HEK293 (cell line): ENCODE measurements around the gene EXD3.

Experiments
- CTCF ChIA-PET: fragments of 350-600 bp; formaldehyde crosslinking; extraction: SDS; loops from one replicate; lab custom pipeline; 2021; ENCODE audit warnings: antibody characterized with exemption; lab: Yijun Ruan, JAX
- POLR2A ChIA-PET: fragments of 300-600 bp; formaldehyde crosslinking; extraction: SDS; loops from one replicate; lab custom pipeline; 2020; ENCODE audit warnings: antibody characterized with exemption, inconsistent platforms; lab: Yijun Ruan, JAX
- H3K27ac ChIP-seq: fragments of 200-500 bp; sonication (Bioruptor generic); 2 replicates; pipeline ENCODE4 v1.5.1; 2014; ENCODE audit warnings: low read depth, low read length, control low read depth, inconsistent platforms; ENCODE audit errors: extremely low read depth
- H3K36me3 ChIP-seq, 2 experiments: fragments of 200-500 bp in 1 of 2; sonication (Bioruptor generic) in 1 of 2; 1 replicate in 1 of 2; 2 replicates in 1 of 2; pipeline ENCODE4 v1.5.1; 2014 to 2017; ENCODE audit warnings: inconsistent platforms in 2 of 2, low read length in 2 of 2; ENCODE audit not compliant: control insufficient read depth in 2 of 2, insufficient read depth in 1 of 2
- H3K4me1 ChIP-seq: fragments of 200-500 bp; sonication (Bioruptor generic); 2 replicates; pipeline ENCODE4 v1.5.1; 2014; ENCODE audit warnings: mild to moderate bottlenecking, low read length, inconsistent platforms; ENCODE audit not compliant: control insufficient read depth, insufficient read depth
- H3K4me3 ChIP-seq: 2 replicates; pipeline ENCODE4 v1.5.1; 2011; ENCODE audit warnings: low read depth, mild to moderate bottlenecking, control low read depth, low read length, moderate library complexity
- H3K9me3 ChIP-seq: fragments of 200-500 bp; sonication (Bioruptor generic); 2 replicates; pipeline ENCODE4 v1.5.1; 2014; ENCODE audit warnings: low read depth, low read length, inconsistent platforms; ENCODE audit not compliant: control insufficient read depth, insufficient read depth
- BCL11A ChIP-seq: fragments of 450-650 bp; formaldehyde crosslinking; IDR thresholded peaks from 2 replicates; pipeline ENCODE4 v1.5.1; 2016; ENCODE audit warnings: low read depth, missing biosample characterization, missing genetic modification characterization
- EGR2 ChIP-seq: fragments of 450-650 bp; formaldehyde crosslinking; IDR thresholded peaks from 2 replicates; pipeline ENCODE4 v1.5.1; 2016; ENCODE audit warnings: low read depth, missing biosample characterization, missing genetic modification characterization
- MYNN ChIP-seq: fragments of 450-650 bp; formaldehyde crosslinking; IDR thresholded peaks from 2 replicates; pipeline ENCODE4 v1.5.1; 2016; ENCODE audit warnings: missing biosample characterization, missing genetic modification characterization, borderline replicate concordance
- MZF1 ChIP-seq: fragments of 450-650 bp; formaldehyde crosslinking; IDR thresholded peaks from 2 replicates; pipeline ENCODE4 v1.5.1; 2017; ENCODE audit warnings: missing biosample characterization, missing genetic modification characterization, borderline replicate concordance
- SCRT1 ChIP-seq: fragments of 450-650 bp; formaldehyde crosslinking; IDR thresholded peaks from 2 replicates; pipeline ENCODE4 v1.5.1; 2016; ENCODE audit warnings: missing biosample characterization, missing genetic modification characterization, borderline replicate concordance
- ZBTB7A ChIP-seq: fragments of 450-650 bp; formaldehyde crosslinking; IDR thresholded peaks from 2 replicates; pipeline ENCODE4 v1.5.1; 2016; ENCODE audit warnings: low read depth, missing biosample characterization, missing genetic modification characterization
- ZNF140 ChIP-seq: fragments of 450-650 bp; formaldehyde crosslinking; IDR thresholded peaks from 2 replicates; pipeline ENCODE4 v1.5.1; 2016; ENCODE audit warnings: missing biosample characterization, missing genetic modification characterization
- ZNF184 ChIP-seq: fragments of 450-650 bp; IDR thresholded peaks from 2 replicates; pipeline ENCODE4 v1.5.1; 2018; ENCODE audit warnings: missing biosample characterization, mild to moderate bottlenecking, missing genetic modification characterization
- ZNF302 ChIP-seq: fragments of 450-650 bp; formaldehyde crosslinking; IDR thresholded peaks from 2 replicates; pipeline ENCODE4 v1.5.1; 2016; ENCODE audit warnings: missing biosample characterization, missing genetic modification characterization, low read depth
- ZNF426 ChIP-seq: fragments of 450-650 bp; formaldehyde crosslinking; IDR thresholded peaks from 2 replicates; pipeline ENCODE4 v1.5.1; 2017; ENCODE audit warnings: missing biosample characterization, missing genetic modification characterization, mild to moderate bottlenecking, inconsistent platforms, moderate library complexity
- ZNF561 ChIP-seq: fragments of 450-650 bp; IDR thresholded peaks from 2 replicates; pipeline ENCODE4 v1.5.1; 2018; ENCODE audit warnings: missing biosample characterization, missing genetic modification characterization, borderline replicate concordance
- ZNF596 ChIP-seq: fragments of 450-650 bp; IDR thresholded peaks from 2 replicates; pipeline ENCODE4 v1.5.0; 2018; ENCODE audit warnings: missing biosample characterization, mild to moderate bottlenecking, missing genetic modification characterization, moderate library complexity
- ZNF600 ChIP-seq: fragments of 450-650 bp; formaldehyde crosslinking; IDR thresholded peaks from 2 replicates; pipeline ENCODE4 v1.5.1; 2016; ENCODE audit warnings: missing biosample characterization, missing genetic modification characterization
- ZNF629 ChIP-seq: fragments of 450-650 bp; formaldehyde crosslinking; IDR thresholded peaks from 2 replicates; pipeline ENCODE4 v1.5.1; 2017; ENCODE audit warnings: missing biosample characterization, missing genetic modification characterization
- ZNF660 ChIP-seq: fragments of 450-650 bp; IDR thresholded peaks from 2 replicates; pipeline ENCODE4 v1.5.1; 2018; ENCODE audit warnings: missing biosample characterization, mild to moderate bottlenecking, missing genetic modification characterization
- ZNF707 ChIP-seq: fragments of 450-650 bp; formaldehyde crosslinking; IDR thresholded peaks from 2 replicates; pipeline ENCODE4 v1.5.1; 2016; ENCODE audit warnings: missing biosample characterization, missing genetic modification characterization
- ZNF747 ChIP-seq: fragments of 450-650 bp; formaldehyde crosslinking; IDR thresholded peaks from 2 replicates; pipeline ENCODE4 v1.5.1; 2016; ENCODE audit warnings: missing biosample characterization, missing genetic modification characterization
- ZNF785 ChIP-seq: fragments of 450-650 bp; formaldehyde crosslinking; IDR thresholded peaks from 2 replicates; pipeline ENCODE4 v1.5.1; 2016; ENCODE audit warnings: missing biosample characterization, missing genetic modification characterization
- ZNF792 ChIP-seq: fragments of 450-650 bp; formaldehyde crosslinking; IDR thresholded peaks from 2 replicates; pipeline ENCODE4 v1.5.1; 2016; ENCODE audit warnings: missing biosample characterization, missing genetic modification characterization
- TF ChIP-seq, protein P1 (sequence below): fragments of 450-650 bp; formaldehyde crosslinking; IDR thresholded peaks from 2 replicates; pipeline ENCODE4 v1.5.1; 2017; ENCODE audit warnings: missing biosample characterization, missing genetic modification characterization
- TF ChIP-seq, protein P2 (sequence below): fragments of 450-650 bp; formaldehyde crosslinking; IDR thresholded peaks from 2 replicates; pipeline ENCODE4 v1.5.1; 2016; ENCODE audit warnings: missing biosample characterization, missing genetic modification characterization
- TF ChIP-seq, protein P3 (sequence below): fragments of 450-650 bp; formaldehyde crosslinking; IDR thresholded peaks from 2 replicates; pipeline ENCODE4 v1.5.1; 2016; ENCODE audit warnings: missing biosample characterization, missing genetic modification characterization
- TF ChIP-seq, protein P4 (sequence below): fragments of 450-650 bp; formaldehyde crosslinking; IDR thresholded peaks from 2 replicates; pipeline ENCODE4 v1.5.1; 2016; ENCODE audit warnings: missing biosample characterization, missing genetic modification characterization
- TF ChIP-seq, protein P5 (sequence below): fragments of 450-650 bp; formaldehyde crosslinking; IDR thresholded peaks from 2 replicates; pipeline ENCODE4 v1.5.1; 2016; ENCODE audit warnings: missing biosample characterization, missing genetic modification characterization

Gene EXD3

DNA sequence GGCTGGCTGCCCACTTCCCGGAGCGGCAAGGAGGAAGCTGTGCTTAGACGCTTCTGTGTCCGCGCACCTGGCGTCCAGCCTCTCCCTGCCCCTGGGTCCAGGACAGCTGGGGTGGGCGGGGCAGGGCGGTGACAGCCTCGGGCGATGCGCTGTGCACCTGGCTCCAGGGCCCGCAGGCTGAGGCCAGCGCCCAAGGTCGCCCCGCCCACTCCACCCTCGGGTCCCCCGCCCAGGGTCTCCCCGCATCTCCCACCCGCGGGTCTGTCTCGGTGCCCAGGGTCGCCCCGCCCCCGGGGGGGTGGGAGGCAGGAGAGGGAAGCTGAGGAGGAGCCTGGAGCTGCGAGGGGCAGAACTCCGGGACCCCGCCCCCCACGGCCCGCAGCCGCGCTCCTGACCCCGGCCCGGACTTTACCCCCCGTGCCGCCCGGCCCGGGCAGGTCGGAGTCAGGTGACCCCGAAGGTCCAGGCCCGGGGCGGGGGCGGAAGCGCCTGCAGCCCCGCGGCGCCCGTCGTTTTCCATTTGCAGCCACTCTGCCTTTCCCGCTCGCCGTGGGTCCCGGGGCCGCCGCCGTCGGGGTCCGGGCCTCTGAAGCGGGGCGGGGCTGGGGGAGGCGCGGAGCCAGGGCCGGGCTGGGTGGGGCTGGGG is 18.4 kb upstream of the EXD3 start, which contains the start of gene ENTPD8 (continued):
- TF ChIP-seq ZNF747 (tag by site-specific recombination) (no peak), SCRT1 (no peak), ZNF660 (tag by site-specific recombination) (no peak), ZNF596 (no peak), EGR2 (tag by site-specific recombination) (peak; percentile 89), ZNF140 (no peak), MYNN (tag by site-specific recombination) (no peak), ZNF184 (tag by site-specific recombination) (no peak), ZNF629 (no peak), MZF1 (no peak), ZNF785 (tag by site-specific recombination) (no peak), ZNF792 (tag by site-specific recombination) (no peak), ZNF426 (tag by site-specific recombination) (no peak), ZBTB7A (tag by site-specific recombination) (peak; percentile 87), ZNF561 (tag by site-specific recombination) (no peak), ZNF302 (no peak)
- TF ChIP-seq, protein P1, sequence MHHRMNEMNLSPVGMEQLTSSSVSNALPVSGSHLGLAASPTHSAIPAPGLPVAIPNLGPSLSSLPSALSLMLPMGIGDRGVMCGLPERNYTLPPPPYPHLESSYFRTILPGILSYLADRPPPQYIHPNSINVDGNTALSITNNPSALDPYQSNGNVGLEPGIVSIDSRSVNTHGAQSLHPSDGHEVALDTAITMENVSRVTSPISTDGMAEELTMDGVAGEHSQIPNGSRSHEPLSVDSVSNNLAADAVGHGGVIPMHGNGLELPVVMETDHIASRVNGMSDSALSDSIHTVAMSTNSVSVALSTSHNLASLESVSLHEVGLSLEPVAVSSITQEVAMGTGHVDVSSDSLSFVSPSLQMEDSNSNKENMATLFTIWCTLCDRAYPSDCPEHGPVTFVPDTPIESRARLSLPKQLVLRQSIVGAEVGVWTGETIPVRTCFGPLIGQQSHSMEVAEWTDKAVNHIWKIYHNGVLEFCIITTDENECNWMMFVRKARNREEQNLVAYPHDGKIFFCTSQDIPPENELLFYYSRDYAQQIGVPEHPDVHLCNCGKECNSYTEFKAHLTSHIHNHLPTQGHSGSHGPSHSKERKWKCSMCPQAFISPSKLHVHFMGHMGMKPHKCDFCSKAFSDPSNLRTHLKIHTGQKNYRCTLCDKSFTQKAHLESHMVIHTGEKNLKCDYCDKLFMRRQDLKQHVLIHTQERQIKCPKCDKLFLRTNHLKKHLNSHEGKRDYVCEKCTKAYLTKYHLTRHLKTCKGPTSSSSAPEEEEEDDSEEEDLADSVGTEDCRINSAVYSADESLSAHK: no peak
- TF ChIP-seq, protein P2, sequence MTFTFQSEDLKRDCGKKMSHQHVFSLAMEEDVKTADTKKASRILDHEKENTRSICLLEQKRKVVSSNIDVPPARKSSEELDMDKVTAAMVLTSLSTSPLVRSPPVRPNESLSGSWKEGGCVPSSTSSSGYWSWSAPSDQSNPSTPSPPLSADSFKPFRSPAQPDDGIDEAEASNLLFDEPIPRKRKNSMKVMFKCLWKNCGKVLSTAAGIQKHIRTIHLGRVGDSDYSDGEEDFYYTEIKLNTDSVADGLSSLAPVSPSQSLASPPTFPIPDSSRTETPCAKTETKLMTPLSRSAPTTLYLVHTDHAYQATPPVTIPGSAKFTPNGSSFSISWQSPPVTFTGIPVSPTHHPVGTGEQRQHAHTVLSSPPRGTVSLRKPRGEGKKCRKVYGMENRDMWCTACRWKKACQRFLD (tag by site-specific recombination): no peak
- TF ChIP-seq, protein P3, sequence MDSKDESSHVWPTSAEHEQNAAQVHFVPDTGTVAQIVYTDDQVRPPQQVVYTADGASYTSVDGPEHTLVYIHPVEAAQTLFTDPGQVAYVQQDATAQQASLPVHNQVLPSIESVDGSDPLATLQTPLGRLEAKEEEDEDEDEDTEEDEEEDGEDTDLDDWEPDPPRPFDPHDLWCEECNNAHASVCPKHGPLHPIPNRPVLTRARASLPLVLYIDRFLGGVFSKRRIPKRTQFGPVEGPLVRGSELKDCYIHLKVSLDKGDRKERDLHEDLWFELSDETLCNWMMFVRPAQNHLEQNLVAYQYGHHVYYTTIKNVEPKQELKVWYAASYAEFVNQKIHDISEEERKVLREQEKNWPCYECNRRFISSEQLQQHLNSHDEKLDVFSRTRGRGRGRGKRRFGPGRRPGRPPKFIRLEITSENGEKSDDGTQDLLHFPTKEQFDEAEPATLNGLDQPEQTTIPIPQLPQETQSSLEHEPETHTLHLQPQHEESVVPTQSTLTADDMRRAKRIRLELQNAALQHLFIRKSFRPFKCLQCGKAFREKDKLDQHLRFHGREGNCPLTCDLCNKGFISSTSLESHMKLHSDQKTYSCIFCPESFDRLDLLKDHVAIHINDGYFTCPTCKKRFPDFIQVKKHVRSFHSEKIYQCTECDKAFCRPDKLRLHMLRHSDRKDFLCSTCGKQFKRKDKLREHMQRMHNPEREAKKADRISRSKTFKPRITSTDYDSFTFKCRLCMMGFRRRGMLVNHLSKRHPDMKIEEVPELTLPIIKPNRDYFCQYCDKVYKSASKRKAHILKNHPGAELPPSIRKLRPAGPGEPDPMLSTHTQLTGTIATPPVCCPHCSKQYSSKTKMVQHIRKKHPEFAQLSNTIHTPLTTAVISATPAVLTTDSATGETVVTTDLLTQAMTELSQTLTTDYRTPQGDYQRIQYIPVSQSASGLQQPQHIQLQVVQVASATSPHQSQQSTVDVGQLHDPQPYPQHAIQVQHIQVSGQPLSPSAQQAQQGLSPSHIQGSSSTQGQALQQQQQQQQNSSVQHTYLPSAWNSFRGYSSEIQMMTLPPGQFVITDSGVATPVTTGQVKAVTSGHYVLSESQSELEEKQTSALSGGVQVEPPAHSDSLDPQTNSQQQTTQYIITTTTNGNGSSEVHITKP (tag by site-specific recombination): no peak
- TF ChIP-seq, all 188 proteins: peak for 29

DNA sequence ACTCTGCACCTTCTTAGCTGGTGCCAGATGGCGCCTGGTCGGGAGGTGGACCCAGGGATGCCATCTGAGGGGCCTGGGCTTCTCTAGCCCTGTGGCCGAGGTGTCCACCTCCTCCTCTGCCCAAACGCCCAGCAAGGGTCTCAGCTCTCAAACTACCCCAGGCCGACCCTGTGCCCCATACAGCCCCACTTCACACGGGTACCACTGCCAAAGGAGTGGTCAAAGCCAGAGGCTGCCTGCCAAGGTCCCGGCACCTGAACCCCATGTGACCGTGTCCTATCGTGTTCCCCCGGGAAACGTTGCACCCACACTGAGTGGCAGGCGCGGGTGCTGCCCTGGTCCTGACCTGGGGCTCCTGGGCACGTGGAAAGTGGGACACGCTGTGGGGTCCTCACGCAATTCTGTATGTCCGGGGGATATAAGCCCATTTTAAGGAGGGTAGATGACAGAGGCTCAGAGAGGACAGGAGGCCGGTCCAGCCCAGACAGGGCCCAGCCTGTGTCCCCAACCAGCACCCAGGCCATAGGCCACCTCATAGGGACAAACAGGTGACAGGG is 16.3 kb upstream of the EXD3 start:
- CTCF ChIA-PET: no interaction called here
- TF ChIP-seq ZNF707 (tag by site-specific recombination) (no peak), BCL11A (tag by site-specific recombination) (peak; percentile 61), ZNF600 (tag by site-specific recombination) (0 out of 2 replicates have a peak, but pooled peaks have one; percentile 26), ZNF140 (no peak)
- TF ChIP-seq, protein P4, sequence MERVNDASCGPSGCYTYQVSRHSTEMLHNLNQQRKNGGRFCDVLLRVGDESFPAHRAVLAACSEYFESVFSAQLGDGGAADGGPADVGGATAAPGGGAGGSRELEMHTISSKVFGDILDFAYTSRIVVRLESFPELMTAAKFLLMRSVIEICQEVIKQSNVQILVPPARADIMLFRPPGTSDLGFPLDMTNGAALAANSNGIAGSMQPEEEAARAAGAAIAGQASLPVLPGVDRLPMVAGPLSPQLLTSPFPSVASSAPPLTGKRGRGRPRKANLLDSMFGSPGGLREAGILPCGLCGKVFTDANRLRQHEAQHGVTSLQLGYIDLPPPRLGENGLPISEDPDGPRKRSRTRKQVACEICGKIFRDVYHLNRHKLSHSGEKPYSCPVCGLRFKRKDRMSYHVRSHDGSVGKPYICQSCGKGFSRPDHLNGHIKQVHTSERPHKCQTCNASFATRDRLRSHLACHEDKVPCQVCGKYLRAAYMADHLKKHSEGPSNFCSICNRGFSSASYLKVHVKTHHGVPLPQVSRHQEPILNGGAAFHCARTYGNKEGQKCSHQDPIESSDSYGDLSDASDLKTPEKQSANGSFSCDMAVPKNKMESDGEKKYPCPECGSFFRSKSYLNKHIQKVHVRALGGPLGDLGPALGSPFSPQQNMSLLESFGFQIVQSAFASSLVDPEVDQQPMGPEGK (tag by site-specific recombination): no peak
- TF ChIP-seq, protein P5, sequence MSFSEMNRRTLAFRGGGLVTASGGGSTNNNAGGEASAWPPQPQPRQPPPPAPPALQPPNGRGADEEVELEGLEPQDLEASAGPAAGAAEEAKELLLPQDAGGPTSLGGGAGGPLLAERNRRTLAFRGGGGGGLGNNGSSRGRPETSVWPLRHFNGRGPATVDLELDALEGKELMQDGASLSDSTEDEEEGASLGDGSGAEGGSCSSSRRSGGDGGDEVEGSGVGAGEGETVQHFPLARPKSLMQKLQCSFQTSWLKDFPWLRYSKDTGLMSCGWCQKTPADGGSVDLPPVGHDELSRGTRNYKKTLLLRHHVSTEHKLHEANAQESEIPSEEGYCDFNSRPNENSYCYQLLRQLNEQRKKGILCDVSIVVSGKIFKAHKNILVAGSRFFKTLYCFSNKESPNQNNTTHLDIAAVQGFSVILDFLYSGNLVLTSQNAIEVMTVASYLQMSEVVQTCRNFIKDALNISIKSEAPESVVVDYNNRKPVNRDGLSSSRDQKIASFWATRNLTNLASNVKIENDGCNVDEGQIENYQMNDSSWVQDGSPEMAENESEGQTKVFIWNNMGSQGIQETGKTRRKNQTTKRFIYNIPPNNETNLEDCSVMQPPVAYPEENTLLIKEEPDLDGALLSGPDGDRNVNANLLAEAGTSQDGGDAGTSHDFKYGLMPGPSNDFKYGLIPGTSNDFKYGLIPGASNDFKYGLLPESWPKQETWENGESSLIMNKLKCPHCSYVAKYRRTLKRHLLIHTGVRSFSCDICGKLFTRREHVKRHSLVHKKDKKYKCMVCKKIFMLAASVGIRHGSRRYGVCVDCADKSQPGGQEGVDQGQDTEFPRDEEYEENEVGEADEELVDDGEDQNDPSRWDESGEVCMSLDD: peak; percentile 86; the same call in 1 of the 2 replicates

More for the DNA sequence above, 16.3 kb upstream of the EXD3 start:
- Histone ChIP-seq H3K9me3 (no peaks in the 10 kb centered on the region), H3K4me3 (no peak overlapping the region), H3K4me1 (no peaks in the 10 kb centered on the region), H3K36me3 (no peaks in the 10 kb centered on the region), H3K27ac (no peak overlapping the region)
- POLR2A ChIA-PET: no interaction called here
